ENCODE results near the gene KRT74.

KRT74 gene

DNA sequence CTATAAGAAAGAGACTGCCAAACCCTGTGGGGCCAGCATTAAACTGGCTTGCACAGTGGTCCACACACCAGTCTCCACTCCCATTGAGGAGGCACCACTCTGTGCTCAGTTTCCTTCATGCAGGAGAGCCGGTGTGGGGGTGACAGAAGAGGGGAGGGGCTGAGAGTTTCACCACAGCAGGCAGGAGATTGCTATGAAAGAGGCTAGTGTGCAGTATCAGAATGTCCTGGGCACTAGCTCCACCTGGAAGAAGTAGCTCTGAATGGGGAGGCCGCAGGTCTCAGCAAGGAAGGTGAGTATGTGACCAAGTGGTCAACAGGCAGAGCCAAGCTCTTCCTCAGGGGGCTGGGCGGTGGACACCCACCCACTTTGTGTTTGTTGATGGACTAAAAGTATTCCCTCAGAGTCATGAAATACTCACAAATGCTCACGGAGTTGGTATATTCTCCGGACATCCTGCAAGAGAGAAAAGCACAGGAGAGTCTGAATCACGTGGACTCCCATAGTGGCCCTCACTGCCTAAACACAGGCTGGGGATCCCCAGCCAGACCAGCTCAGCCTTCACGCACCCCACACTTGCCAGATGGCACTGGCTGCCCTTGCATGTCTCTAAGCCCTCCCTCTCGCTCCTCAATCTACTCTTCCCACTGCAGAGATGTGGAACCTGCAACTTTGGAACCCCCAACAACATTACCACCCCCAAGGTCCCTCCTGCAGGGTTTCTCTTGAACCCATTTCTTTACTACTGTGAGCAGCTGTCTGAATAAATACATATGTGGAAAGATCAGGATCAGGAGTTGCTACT is 35.4 kb upstream of the KRT74 start:
- no peak for DNase-seq (ENCODE audit: low read depth, low spot score)
- TF ChIP-seq, protein P1, sequence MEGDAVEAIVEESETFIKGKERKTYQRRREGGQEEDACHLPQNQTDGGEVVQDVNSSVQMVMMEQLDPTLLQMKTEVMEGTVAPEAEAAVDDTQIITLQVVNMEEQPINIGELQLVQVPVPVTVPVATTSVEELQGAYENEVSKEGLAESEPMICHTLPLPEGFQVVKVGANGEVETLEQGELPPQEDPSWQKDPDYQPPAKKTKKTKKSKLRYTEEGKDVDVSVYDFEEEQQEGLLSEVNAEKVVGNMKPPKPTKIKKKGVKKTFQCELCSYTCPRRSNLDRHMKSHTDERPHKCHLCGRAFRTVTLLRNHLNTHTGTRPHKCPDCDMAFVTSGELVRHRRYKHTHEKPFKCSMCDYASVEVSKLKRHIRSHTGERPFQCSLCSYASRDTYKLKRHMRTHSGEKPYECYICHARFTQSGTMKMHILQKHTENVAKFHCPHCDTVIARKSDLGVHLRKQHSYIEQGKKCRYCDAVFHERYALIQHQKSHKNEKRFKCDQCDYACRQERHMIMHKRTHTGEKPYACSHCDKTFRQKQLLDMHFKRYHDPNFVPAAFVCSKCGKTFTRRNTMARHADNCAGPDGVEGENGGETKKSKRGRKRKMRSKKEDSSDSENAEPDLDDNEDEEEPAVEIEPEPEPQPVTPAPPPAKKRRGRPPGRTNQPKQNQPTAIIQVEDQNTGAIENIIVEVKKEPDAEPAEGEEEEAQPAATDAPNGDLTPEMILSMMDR (IDR thresholded peaks at IDR 0.05; ENCODE audit: low read depth, low read length), result no peak
- in situ Hi-C loops (cut with HindIII; ENCODE audit: low sequenced_read_pairs), result no loop called here
- no peak overlapping the region for H3K4me3 ChIP-seq (ENCODE audit: low read depth, low read length)

DNA sequence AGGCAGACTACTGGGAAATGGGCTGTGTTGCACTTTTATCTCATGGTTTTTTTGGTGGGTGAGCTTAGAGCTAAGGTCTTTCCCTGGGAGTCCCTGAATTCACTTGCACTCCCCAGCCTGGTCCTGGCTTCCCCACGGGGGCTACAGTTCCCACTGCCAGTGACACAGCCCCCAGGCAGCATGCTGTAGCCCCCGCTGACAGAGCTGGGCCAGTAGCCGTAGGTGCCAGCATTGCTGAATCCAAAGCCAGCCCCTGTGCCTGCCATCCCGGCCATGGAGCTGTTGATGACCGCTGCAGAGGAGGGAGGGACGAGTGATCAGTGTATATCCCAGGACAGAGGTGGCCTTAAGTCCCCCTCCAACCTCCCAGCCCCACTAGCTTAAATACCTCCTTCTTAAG is 34.5 kb upstream of the KRT74 start:
- in situ Hi-C loops (cut with HindIII; ENCODE audit: low sequenced_read_pairs), result no loop called here
- H3K4me3 ChIP-seq (ENCODE audit: low read depth, low read length), result no peak overlapping the region
- TF ChIP-seq, protein P1 (IDR thresholded peaks at IDR 0.05; ENCODE audit: low read depth, low read length), result no peak
- no peak for DNase-seq (ENCODE audit: low read depth, low spot score)

DNA sequence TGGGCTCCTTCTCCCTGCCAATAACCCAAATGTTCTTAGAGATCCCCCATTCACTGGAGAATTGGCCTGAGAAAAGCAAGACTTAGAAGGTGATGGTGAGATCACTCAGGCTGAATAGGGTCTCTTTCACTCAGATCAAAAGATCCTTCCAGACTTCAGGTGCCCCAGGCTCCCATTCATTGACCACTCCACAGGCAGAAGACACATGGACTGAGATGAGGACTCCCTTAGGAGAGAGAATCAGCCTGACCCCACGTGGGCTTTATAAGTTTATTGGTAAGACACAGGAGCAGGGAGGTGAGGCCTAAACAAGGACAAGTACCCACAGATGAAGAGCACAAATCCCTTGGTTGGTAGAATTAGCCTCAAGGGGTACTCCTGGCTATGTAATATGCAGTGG is 33.7 kb upstream of the KRT74 start:
- DNase-seq (ENCODE audit: low read depth, low spot score), result no peak
- H3K4me3 ChIP-seq (ENCODE audit: low read depth, low read length), result no peak overlapping the region
- in situ Hi-C loops (cut with HindIII; ENCODE audit: low sequenced_read_pairs), result no loop called here
- TF ChIP-seq, protein P1 (IDR thresholded peaks at IDR 0.05; ENCODE audit: low read depth, low read length), result no peak

DNA sequence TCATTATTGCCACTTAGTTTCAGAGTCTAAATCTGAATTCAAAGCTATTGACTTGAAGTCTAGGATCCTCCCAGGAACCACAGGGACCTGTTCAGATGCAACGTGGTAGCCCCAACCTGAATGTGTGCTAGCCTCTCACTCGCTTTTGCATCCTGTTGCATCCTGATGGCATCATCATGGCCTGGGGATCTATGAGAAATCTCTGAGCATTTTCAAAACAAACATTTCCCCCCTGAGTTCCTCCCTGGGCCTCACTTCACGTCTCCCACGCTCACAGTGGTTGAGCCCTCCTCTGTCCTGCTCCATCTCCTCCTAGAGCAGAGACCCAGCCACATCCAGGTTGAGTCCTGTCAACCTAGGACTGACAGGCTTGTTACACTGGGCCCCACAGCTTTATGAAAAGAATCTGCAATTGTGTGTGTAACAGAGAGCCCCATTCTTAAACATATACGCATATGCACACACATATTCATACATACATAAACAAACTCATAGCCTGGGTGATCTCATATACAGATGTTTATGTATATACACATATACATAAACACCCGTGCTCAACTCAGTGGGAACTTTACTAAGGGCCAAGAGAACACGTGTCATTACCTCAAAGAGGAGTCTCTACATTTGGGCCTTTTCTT is 33.1 kb upstream of the KRT74 start:
- no peak for DNase-seq (ENCODE audit: low read depth, low spot score)
- TF ChIP-seq, protein P1 (IDR thresholded peaks at IDR 0.05; ENCODE audit: low read depth, low read length), result no peak
- no peak overlapping the region for H3K4me3 ChIP-seq (ENCODE audit: low read depth, low read length)
- in situ Hi-C loops (cut with HindIII; ENCODE audit: low sequenced_read_pairs), result no loop called here

DNA sequence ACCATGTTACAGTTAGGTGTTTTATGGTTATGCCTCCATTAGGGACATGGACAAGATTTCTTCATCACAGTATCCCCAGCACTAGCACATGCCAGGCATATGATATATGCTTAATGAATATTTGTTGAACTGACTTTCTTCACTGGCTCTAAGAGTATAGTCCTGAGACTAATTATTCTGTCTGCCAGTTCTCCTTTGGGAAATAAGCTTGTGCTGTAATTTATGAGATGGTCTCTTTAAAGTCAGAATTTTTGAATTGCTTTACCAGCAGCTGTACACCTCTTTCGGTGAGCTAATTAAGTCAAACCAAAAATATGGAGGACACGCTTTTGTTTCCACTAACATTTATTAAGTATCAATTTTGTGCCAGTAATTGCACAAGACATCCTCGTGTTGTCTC is 32.5 kb upstream of the KRT74 start:
- DNase-seq (ENCODE audit: low read depth, low spot score), result no peak
- TF ChIP-seq, protein P1 (IDR thresholded peaks at IDR 0.05; ENCODE audit: low read depth, low read length), result no peak

DNA sequence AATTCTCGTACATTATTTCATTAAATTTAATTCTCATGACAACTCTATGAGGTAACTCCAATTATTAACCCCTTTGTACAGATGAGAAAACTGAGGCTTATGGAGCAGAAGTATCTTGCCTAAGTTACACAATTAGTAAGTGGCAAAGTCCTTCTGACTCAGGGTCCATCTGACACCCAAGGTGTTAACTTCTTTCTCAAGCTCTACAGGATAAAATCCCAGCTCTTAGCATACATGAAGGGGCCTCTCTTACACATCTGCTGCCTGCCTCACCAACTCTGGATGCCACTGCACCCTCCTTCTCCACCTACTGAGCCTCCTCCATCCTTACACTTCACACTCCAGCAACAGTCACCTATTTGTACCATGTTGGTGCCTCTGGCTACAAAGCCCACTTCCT is 31.9 kb upstream of the KRT74 start:
- no peak overlapping the region for H3K4me3 ChIP-seq (ENCODE audit: low read depth, low read length)
- no peak for DNase-seq (ENCODE audit: low read depth, low spot score)
- in situ Hi-C loops (cut with HindIII; ENCODE audit: low sequenced_read_pairs), result no loop called here
- TF ChIP-seq, protein P1 (IDR thresholded peaks at IDR 0.05; ENCODE audit: low read depth, low read length), result no peak

More for the DNA sequence above, 32.5 kb upstream of the KRT74 start:
- in situ Hi-C loops (cut with HindIII; ENCODE audit: low sequenced_read_pairs), result no loop called here
- H3K4me3 ChIP-seq (ENCODE audit: low read depth, low read length), result no peak overlapping the region
